ENCODE results near the gene PTPN3. TPM values are rescaled to one million over a fixed set of nuclear protein-coding genes. Genes with fewer than 3 reads are reported as not detected.

The PTPN3 gene
- total RNA-seq, 2 donors from 2014 or later = 16.9 to 20.3 TPM

DNA sequence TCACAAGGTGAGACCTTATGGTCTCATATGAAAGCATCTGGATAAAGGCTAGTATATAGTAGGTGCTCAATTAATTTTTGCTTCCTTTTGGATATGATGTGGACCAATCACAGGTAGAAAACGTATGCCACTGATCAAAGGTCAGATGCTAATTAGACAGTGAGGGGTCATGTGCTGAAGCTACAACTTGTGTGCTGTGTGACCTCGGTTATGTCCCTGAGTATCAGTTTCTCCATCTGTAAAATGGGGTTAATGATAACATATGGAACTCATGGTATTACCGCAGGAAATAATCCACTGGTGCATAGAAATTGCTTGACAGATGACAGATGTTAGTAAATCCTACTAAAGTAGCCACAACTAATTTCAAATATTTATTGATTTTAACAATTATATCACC, 62.0 kb downstream of the PTPN3 start:
- Histone ChIP-seq H3K9me3 (no peaks in the 10 kb centered on the region), H3K27me3 (replicated peaks; ENCODE audit: insufficient read depth) (no peaks in the 10 kb centered on the region), H3K27ac (no peak overlapping the region), H3K4me1 (ENCODE audit: control insufficient read depth in 1 of 2, low read depth in 2 of 2) (peaks cover 0 to 3% of the 10 kb centered on the region in 2 donors), H3K4me3 (no peak overlapping the region), H3K36me3 (peaks cover 6% of the 10 kb centered on the region)
- TF ChIP-seq, protein P1, sequence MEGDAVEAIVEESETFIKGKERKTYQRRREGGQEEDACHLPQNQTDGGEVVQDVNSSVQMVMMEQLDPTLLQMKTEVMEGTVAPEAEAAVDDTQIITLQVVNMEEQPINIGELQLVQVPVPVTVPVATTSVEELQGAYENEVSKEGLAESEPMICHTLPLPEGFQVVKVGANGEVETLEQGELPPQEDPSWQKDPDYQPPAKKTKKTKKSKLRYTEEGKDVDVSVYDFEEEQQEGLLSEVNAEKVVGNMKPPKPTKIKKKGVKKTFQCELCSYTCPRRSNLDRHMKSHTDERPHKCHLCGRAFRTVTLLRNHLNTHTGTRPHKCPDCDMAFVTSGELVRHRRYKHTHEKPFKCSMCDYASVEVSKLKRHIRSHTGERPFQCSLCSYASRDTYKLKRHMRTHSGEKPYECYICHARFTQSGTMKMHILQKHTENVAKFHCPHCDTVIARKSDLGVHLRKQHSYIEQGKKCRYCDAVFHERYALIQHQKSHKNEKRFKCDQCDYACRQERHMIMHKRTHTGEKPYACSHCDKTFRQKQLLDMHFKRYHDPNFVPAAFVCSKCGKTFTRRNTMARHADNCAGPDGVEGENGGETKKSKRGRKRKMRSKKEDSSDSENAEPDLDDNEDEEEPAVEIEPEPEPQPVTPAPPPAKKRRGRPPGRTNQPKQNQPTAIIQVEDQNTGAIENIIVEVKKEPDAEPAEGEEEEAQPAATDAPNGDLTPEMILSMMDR (IDR thresholded peaks at IDR 0.05) = no peak
- no peak for ATAC-seq (ENCODE audit: insufficient number of reproducible peaks, low FRiP score, low read depth)
- no peak for DNase-seq (ENCODE audit: low spot score)

DNA sequence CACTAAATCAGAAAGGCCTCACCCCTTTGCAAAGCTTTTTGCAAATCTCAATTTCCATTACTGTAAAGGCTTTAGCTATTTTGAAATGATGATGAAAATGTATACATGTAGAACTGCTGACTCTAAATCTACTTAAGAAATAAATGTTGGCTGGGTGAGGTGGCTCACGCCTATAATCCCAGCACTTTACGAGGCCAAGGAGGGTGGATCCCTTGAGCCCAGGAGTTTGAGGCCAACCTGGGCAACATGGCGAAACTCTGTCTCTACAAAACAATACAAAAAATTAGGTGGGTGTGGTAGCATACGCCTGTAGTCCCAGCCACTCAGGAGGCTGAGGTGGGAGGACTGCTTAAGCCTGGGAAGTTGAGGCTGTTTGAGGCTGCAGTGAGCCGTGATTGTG, 64.6 kb downstream of the PTPN3 start:
- Histone ChIP-seq H3K4me1 (ENCODE audit: control insufficient read depth in 1 of 2, low read depth in 2 of 2) (no peaks in the 10 kb centered on the region), H3K27me3 (replicated peaks; ENCODE audit: insufficient read depth) (no peaks in the 10 kb centered on the region), H3K9me3 (no peaks in the 10 kb centered on the region), H3K27ac (no peak overlapping the region), H3K4me3 (no peak overlapping the region), H3K36me3 (peaks cover 13% of the 10 kb centered on the region)
- DNase-seq (ENCODE audit: low spot score) (no peak), ATAC-seq (ENCODE audit: insufficient number of reproducible peaks, low FRiP score, low read depth) (no peak)
- TF ChIP-seq, protein P1 (IDR thresholded peaks at IDR 0.05) = no peak

DNA sequence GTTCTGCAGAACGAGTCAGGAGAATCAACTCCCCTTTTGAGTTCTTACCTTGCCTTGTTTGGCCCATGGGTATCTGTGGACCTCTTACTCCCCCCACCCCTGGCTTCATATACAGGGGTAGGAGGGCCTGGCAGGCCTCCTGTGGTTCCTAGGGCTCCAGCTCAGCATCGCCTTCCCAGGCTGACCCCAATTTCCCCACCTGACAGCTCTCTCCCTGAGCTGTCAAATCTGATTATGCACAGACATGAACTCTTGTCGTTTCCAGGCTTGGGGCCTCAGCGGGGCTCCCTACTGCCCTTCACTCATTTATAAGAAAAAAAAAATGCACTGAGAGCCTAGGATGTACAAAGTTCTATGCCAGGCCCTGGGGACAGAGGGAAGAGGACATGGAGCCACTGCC, 67.9 kb downstream of the PTPN3 start:
- no peak overlapping the region for H3K27ac ChIP-seq
- TF ChIP-seq, protein P1 (IDR thresholded peaks at IDR 0.05) = no peak
- no peaks in the 10 kb centered on the region for H3K4me1 ChIP-seq (ENCODE audit: control insufficient read depth in 1 of 2, low read depth in 2 of 2)
- H3K27me3 ChIP-seq (replicated peaks; ENCODE audit: insufficient read depth) = no peaks in the 10 kb centered on the region
- peaks cover 16% of the 10 kb centered on the region for H3K36me3 ChIP-seq
- H3K9me3 ChIP-seq = no peaks in the 10 kb centered on the region
- ATAC-seq (ENCODE audit: insufficient number of reproducible peaks, low FRiP score, low read depth) (no peak), DNase-seq (ENCODE audit: low spot score) (no peak)
- no peak overlapping the region for H3K4me3 ChIP-seq

DNA sequence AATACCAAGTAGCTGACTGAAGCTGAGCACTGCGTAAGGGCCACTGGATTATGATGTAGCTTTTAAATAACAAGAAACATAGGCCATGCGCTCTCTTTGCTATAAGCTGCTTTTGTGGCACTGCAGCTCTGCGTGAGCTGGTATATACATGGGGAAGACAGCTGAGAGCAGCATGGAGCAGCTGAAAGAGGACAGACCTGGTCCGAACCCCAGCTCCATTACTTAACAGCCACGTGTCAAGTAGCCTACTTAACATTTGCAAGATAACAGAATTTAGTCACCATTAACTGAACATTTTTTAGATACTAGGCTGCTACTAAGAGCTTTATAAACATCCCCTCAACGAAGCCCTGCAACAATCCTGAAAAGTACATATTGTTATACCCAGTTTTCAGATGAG, 69.3 kb downstream of the PTPN3 start:
- DNase-seq (ENCODE audit: low spot score) (no peak), ATAC-seq (ENCODE audit: insufficient number of reproducible peaks, low FRiP score, low read depth) (no peak)
- H3K9me3 ChIP-seq = no peaks in the 10 kb centered on the region
- H3K4me1 ChIP-seq (ENCODE audit: control insufficient read depth in 1 of 2, low read depth in 2 of 2) = no peaks in the 10 kb centered on the region
- TF ChIP-seq, protein P1 (IDR thresholded peaks at IDR 0.05) = no peak
- no peak overlapping the region for H3K27ac ChIP-seq
- H3K27me3 ChIP-seq (replicated peaks; ENCODE audit: insufficient read depth) = no peaks in the 10 kb centered on the region
- H3K36me3 ChIP-seq = peaks cover 16% of the 10 kb centered on the region
- H3K4me3 ChIP-seq = no peak overlapping the region

DNA sequence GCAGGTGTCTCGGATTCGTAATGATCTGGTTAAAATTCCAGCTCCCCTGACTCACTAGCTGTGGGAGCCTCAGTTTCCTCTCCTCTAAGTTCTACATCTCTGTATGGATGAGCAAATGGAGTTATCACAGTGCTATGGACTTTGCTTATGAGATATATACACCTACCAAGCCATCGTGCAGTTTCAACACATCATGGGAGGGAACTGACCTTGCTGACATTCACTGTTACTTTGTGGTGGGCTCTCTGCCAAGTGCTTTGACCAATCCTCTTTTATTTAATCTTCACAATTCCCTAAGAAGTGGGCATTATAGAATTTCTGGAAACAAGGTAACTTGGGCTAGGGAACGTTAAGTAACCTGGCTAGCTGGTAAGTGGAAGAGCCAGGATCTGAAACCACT, 70.2 kb downstream of the PTPN3 start:
- DNase-seq (ENCODE audit: low spot score) (no peak), ATAC-seq (ENCODE audit: insufficient number of reproducible peaks, low FRiP score, low read depth) (no peak)
- H3K4me3 ChIP-seq = no peak overlapping the region
- no peaks in the 10 kb centered on the region for H3K27me3 ChIP-seq (replicated peaks; ENCODE audit: insufficient read depth)
- H3K4me1 ChIP-seq (ENCODE audit: control insufficient read depth in 1 of 2, low read depth in 2 of 2) = no peaks in the 10 kb centered on the region
- peaks cover 16% of the 10 kb centered on the region for H3K36me3 ChIP-seq
- TF ChIP-seq, protein P1 (IDR thresholded peaks at IDR 0.05) = no peak
- no peaks in the 10 kb centered on the region for H3K9me3 ChIP-seq
- no peak overlapping the region for H3K27ac ChIP-seq
